Esophagus muscularis mucosa (tissue), 4 donors: ENCODE results near the gene PEPD. TPM values are rescaled to one million over a fixed set of nuclear protein-coding genes. Genes with fewer than 3 reads are reported as not detected.

Experiments
- DNase-seq: peaks from one replicate; pipeline ENCODE4 v3.0.0-alpha.2; 2017; ENCODE audit errors: extremely low spot score
- H3K27ac ChIP-seq, 4 donors: fragments of 200-600 bp; sonication (generic); replicated peaks in 1 of 4; 1 replicate in 3 of 4; 2 replicates in 1 of 4; pipeline ENCODE4 v1.5.1; 2016 to 2019; ENCODE audit warnings: mild to moderate bottlenecking in 1 of 4
- H3K27me3 ChIP-seq, 4 donors: fragments of 200-600 bp; sonication (generic); one replicate each; pipeline versions ENCODE4 v1.5.1 to v1.6.0; 2016 to 2019
- H3K36me3 ChIP-seq, 4 donors: fragments of 200-600 bp; sonication (generic); one replicate each; pipeline ENCODE4 v1.5.1; 2016 to 2019
- H3K4me1 ChIP-seq, 4 donors: fragments of 200-600 bp; sonication (generic); one replicate each; pipeline ENCODE4 v1.5.1; 2016 to 2019
- H3K4me3 ChIP-seq, 4 donors: fragments of 200-600 bp; sonication (generic); 1 replicate in 2 of 4; 2 replicates in 2 of 4; pipeline ENCODE4 v1.5.1; 2016 to 2019; ENCODE audit warnings: mild to moderate bottlenecking in 4 of 4, moderate library complexity in 1 of 4
- H3K9me3 ChIP-seq, 4 donors: fragments of 200-600 bp; sonication (generic); 1 replicate in 3 of 4; 2 replicates in 1 of 4; pipeline ENCODE4 v1.5.1; 2016 to 2019
- CTCF ChIP-seq, 3 experiments: fragments of 200-600 bp in 2 of 3; fragments of 450-650 bp in 1 of 3; sonication (generic) in 2 of 3; IDR thresholded peaks; one replicate each; pipeline ENCODE4 v1.5.1; 2017 to 2019; ENCODE audit warnings: antibody characterized with exemption in 3 of 3, mild to moderate bottlenecking in 2 of 3, moderate library complexity in 1 of 3
- EP300 ChIP-seq: sonication (generic); formaldehyde crosslinking; IDR thresholded peaks from one replicate; pipeline ENCODE4 v1.6.1; 2017; ENCODE audit warnings: antibody characterized with exemption
- POLR2A ChIP-seq: fragments of 450-650 bp; IDR thresholded peaks from one replicate; pipeline ENCODE4 v1.6.1; 2017; ENCODE audit warnings: antibody characterized with exemption, moderate library complexity, mild to moderate bottlenecking, low read depth
- POLR2AphosphoS5 ChIP-seq, 2 donors: sonication (generic); formaldehyde crosslinking; IDR thresholded peaks; one replicate each; pipeline ENCODE4 v1.6.1; 2017; ENCODE audit warnings: antibody characterized with exemption in 2 of 2
- WGBS: methylation state at CpG from one replicate; pipeline ENCODE4 v1.1.5; 2018; 5-methylcytosine and 5-hydroxymethylcytosine counted together
- intact Hi-C: fragments of 100-400 bp; cut with DNase I; formaldehyde crosslinking; loops from one replicate; pipeline ENCODE4 v1.15.1; 2023
- total RNA-seq, 4 donors: library from RNA; depleted of rRNA; stranded (reverse); fragments of >200 nt; gene quantifications; one replicate each; pipeline versions ENCODE4 v1.1.0 to v1.2.1, GENCODE V29; 2016

The PEPD gene
- total RNA-seq, 4 donors from 2014 or later: 59.8 to 90.9 (median 73.0) TPM

DNA sequence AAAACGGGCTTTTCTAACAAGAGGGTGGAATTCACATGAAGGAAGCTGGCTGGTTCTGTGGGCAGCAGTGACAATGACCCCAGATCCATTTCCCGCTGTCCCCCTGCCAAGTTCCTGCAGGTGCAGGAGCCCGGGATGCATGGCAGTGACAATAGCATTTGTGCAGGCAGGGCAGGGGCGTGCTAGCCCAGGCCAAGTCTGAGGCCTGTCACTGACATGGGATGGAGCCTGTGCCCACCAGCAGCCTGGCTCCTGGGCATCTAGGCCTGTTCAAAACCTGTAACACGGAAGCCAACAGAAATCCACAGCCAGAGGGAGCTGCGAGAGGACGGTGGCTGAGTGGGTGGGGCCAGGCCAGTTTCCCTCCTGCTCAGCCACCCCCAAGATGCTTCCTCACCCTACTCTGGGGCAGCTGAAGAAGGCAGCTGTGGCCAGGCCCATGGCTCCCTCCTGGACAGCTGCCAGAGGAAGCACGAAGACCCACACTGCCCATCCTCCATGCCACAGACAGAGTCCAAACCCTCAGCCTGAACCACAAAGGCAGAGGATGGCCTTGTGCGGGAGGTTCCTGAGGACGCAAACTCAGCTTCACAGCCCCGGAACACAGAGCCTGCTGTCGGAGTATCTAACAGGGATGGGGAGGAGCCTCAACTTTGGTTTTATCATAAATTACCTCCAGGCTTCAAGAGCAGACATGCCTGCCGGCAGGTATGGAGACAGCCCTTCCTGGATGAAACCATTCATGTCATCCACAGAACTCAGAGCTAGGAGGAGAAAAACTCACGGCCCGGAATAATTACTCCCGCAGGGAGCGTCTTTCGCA lies 74.0 kb downstream of the PEPD start:
- Histone ChIP-seq H3K9me3 (no peaks in the 10 kb centered on the region), H3K4me1 (no peaks in the 10 kb centered on the region), H3K27me3 (no peaks in the 10 kb centered on the region), H3K27ac (no peak overlapping the region), H3K36me3 (peaks cover 0 to 40% (median 9%) of the 10 kb centered on the region in 4 donors), H3K4me3 (no peak overlapping the region)
- no peak for TF ChIP-seq EP300
- TF ChIP-seq CTCF (IDR thresholded peaks at IDR 0.05): no peak
- no peak for TF ChIP-seq POLR2A
- TF ChIP-seq POLR2AphosphoS5 (IDR thresholded peaks at IDR 0.05): no peak
- intact Hi-C loops: no loop called here
- DNase-seq: no peak
- 84% methylated on average over 17 of the region's 18 CpGs for WGBS

GRCh38 chr19:33446330-33447293 lies 75.0 kb downstream of the PEPD start:
- TF ChIP-seq EP300: no peak
- TF ChIP-seq CTCF (IDR thresholded peaks at IDR 0.05): no peak
- no peak for TF ChIP-seq POLR2AphosphoS5 (IDR thresholded peaks at IDR 0.05)
- no peak for TF ChIP-seq POLR2A
- intact Hi-C loops: no loop called here
- peaks cover 0 to 46% (median 12%) of the 10 kb centered on the region in 4 donors for H3K36me3 ChIP-seq
- H3K4me1 ChIP-seq: no peaks in the 10 kb centered on the region
- no peak overlapping the region for H3K27ac ChIP-seq
- DNase-seq: no peak
- H3K27me3 ChIP-seq: no peaks in the 10 kb centered on the region
- 95% methylated on average over 17 of the region's 23 CpGs for WGBS
- no peaks in the 10 kb centered on the region for H3K9me3 ChIP-seq
- no peak overlapping the region for H3K4me3 ChIP-seq

DNA sequence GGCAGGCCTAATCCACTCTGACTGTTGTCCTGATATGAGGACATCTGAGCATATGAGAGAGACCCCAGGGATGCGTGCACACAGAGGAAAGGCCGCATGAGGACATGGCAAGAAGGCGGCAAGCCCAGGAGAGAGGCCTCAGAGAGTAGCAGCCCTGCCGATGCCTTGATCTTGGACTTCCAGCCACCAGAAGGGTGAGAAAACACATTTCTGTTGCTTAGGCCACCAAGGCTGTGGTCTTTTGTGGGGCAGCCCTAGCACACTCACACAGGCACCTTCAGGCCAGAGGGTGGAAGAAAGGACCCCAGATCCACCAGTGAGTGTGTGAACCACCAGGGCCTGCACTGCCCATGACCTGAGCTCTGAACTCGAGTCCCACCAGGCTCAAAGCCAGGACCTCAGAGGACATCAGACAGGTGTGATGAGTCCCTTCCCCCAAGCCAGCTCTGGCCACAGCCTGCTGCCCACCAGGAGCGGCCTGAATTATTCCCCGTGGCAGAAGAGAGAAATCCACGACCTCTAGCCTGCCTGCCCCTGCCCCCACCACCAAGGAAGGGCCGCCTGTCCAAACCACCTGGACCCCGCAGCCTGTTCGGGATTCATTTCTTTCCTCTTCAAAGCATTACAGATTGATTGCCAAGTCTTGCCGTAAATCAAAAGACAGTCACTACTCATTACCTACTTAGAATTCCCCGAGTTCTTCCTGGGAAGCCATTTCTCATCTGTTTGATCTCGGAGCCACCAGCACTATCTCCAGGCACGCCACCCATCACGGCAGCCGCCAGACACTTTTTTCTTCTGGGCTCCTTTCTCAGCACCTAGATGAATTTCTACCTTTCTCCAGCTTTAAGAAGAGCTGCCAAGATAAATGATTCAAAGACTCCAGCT lies 75.9 kb downstream of the PEPD start:
- no peaks in the 10 kb centered on the region for H3K27me3 ChIP-seq
- no peak for DNase-seq
- TF ChIP-seq CTCF (IDR thresholded peaks at IDR 0.05) (no peak), POLR2A (no peak), POLR2AphosphoS5 (IDR thresholded peaks at IDR 0.05) (no peak), EP300 (no peak)
- peaks cover 0 to 48% (median 12%) of the 10 kb centered on the region in 4 donors for H3K36me3 ChIP-seq
- 94% methylated on average over 17 of the region's 17 CpGs for WGBS
- H3K9me3 ChIP-seq: no peaks in the 10 kb centered on the region
- no peaks in the 10 kb centered on the region for H3K4me1 ChIP-seq
- H3K4me3 ChIP-seq: no peak overlapping the region
- intact Hi-C loops: no loop called here
- H3K27ac ChIP-seq: no peak overlapping the region

DNA sequence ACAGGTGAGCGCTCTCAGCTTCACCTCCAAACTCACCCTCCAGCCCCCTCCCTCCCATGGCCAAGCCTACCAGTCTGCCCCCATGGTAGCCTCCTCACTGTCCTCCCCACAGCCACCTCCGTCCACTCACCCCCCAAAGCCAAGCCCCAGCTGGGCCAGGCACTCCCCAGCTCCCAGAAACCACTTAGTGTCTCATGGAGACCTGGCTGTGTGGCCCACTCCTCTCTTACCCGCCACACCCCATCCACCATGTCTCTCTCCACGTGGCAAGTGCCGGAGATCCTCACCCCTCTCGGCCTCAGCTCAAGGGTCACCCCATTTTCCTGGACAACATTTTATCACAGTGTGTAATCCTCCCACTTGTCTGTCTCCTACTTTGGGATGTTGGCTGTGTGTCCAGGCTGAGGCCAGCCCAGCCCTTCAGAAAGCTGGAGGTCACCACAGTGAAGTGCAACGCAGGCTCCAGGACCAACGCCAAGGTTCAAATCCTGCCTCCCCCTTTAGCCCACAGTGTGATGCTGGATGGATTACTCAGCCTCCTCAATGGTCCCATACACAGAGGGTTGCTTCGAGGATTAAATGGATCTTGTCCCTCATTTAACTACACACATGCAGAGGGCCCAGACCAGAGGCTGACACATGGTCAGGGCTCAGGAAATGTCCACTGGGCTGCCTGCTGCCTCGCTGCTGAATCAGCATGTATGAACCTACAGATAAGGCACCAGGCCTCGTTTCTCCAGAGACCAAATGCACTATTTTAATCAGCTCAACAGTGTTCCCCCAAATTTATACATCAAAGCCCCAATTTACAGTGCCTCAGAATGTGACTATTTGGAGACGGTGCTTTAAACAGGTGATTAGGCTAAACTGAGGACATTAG lies 76.8 kb downstream of the PEPD start:
- intact Hi-C loops: no loop called here
- no peak for DNase-seq
- 97% methylated on average over 12 of the region's 12 CpGs for WGBS

More for the DNA sequence above, 76.8 kb downstream of the PEPD start:
- no peak overlapping the region for H3K27ac ChIP-seq
- TF ChIP-seq POLR2AphosphoS5 (IDR thresholded peaks at IDR 0.05): no peak
- no peak overlapping the region for H3K4me3 ChIP-seq
- no peaks in the 10 kb centered on the region for H3K9me3 ChIP-seq
- H3K36me3 ChIP-seq: peaks cover 0 to 47% (median 12%) of the 10 kb centered on the region in 4 donors
- H3K27me3 ChIP-seq: no peaks in the 10 kb centered on the region
- H3K4me1 ChIP-seq: no peaks in the 10 kb centered on the region
